ENCODE results near the gene RPL36A. TPM values are rescaled to one million over a fixed set of nuclear protein-coding genes. Genes with fewer than 3 reads are reported as not detected.

The RPL36A gene
- total and polyA plus RNA-seq, 4 donors = 123 to 519 (median 379) TPM

DNA sequence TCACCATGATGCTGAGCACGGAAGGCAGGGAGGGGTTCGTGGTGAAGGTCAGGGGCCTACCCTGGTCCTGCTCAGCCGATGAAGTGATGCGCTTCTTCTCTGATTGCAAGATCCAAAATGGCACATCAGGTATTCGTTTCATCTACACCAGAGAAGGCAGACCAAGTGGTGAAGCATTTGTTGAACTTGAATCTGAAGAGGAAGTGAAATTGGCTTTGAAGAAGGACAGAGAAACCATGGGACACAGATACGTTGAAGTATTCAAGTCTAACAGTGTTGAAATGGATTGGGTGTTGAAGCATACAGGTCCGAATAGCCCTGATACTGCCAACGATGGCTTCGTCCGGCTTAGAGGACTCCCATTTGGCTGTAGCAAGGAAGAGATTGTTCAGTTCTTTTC lies 21.2 kb downstream of the RPL36A start:
- H3K9ac ChIP-seq (ENCODE audit: low read depth in 1 of 2, low read length in 2 of 2) = no peak overlapping the region
- H3K27ac ChIP-seq (ENCODE audit: low read depth in 1 of 2, low read length in 2 of 2) = no peak overlapping the region
- no peak overlapping the region for H3K4me3 ChIP-seq (ENCODE audit: low read depth in 1 of 3, low read length in 3 of 3)
- peaks cover 2 to 11% (median 7%) of the 10 kb centered on the region in 4 donors for H3K36me3 ChIP-seq (ENCODE audit: control insufficient read depth in 4 of 4, insufficient read depth in 3 of 4, low read depth in 1 of 4, low read length in 3 of 4)
- TF ChIP-seq EGR1 (IDR thresholded peaks at IDR 0.05; ENCODE audit: low read depth in 2 of 2) (no peak), FOXA1 (IDR thresholded peaks at IDR 0.05) (no peak)
- no peaks in the 10 kb centered on the region for H3K27me3 ChIP-seq (ENCODE audit: control insufficient read depth in 4 of 4, insufficient read depth in 4 of 4, low read length in 3 of 4)
- 84% methylated on average over 10 of the region's 10 CpGs for WGBS
- DNase-seq (ENCODE audit: low spot score) = no peak
- no peaks in the 10 kb centered on the region for H3K9me3 ChIP-seq (ENCODE audit: control insufficient read depth in 4 of 4, low read length in 3 of 4)
- H3K4me1 ChIP-seq (ENCODE audit: control insufficient read depth in 4 of 4, insufficient read depth in 4 of 4, low read length in 3 of 4) = peaks cover 1 to 20% (median 8%) of the 10 kb centered on the region in 4 donors

DNA sequence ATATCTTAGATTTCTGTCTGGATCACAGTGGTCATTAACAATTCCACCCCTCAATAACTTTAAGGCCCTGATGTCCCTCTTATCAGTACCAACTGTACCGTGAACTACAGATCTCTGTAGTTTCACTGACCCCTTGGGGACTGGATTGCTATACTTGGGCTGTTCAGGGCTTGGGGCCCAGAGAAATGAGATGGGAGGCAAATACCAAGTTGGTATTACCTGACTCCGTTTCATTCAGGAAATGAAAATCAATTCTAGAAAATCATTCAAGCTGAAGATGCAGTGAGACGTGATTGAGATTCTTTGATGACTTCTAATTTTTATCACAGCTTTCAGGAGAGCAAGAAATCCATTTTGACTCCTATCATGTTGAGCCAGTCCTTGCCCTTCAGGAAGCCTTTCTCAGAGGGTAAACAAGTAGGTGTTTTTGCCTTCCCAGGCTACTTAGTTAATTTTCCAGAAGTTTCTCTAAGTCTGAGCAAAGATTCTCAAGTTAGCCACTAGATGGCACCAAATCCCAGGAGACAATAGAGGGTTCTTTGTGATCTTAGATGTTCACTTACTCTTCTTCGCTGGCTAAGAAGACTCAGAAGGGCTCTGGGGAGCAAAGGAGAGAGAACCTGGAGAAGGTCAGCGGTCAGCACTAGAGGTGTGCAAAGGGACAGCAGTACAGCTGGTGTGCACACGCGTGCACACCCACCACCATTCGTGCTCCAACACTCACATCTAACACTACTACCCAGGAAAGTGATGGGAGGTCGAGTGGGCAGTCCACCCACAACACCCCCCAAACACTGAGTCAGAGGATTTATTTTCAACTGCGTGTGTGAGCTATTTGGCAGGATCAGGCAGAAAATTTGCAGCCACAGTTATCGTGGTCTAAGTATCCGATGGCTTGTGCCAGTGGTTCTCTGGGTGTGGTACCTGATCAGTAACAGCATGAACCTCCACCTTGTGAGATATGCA lies 24.7 kb downstream of the RPL36A start:
- peaks cover 0 to 5% (median 3%) of the 10 kb centered on the region in 4 donors for H3K4me1 ChIP-seq (ENCODE audit: control insufficient read depth in 4 of 4, insufficient read depth in 4 of 4, low read length in 3 of 4)
- WGBS = 44% methylated on average over 12 of the region's 12 CpGs

DNA sequence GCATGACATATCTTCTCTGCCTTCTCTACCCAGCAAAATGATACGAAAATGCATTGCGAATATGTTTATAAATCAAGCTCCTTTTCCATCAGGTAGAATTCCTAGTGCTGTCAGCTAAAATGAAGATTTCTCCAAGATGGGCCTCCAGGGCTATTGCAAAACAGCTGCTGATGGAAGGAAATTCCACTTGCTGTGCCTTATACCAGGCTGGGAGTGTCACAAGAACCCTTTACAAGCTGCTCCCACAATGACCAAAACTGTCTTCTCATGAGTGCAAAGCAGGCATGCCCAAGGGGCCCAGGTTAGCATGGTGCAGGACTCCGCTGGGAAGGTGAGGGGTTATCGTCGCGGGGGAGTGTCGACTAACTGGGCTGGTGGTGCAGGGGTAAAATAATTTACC lies 25.9 kb downstream of the RPL36A start:
- Histone ChIP-seq H3K4me1 (ENCODE audit: control insufficient read depth in 4 of 4, insufficient read depth in 4 of 4, low read length in 3 of 4) (peaks cover 0 to 2% (median 0%) of the 10 kb centered on the region in 4 donors), H3K27ac (ENCODE audit: low read depth in 1 of 2, low read length in 2 of 2) (no peak overlapping the region)
- WGBS = 94% methylated on average over 7 of the region's 7 CpGs
- TF ChIP-seq SP1 (IDR thresholded peaks at IDR 0.05) (no peak), JUND (IDR thresholded peaks at IDR 0.05) (no peak), HNF4A (conservative IDR thresholded peaks at IDR 0.05) (no peak), EGR1 (IDR thresholded peaks at IDR 0.05; ENCODE audit: low read depth in 2 of 2) (no peak), NR2F2 (IDR thresholded peaks at IDR 0.05) (no peak), YY1 (IDR thresholded peaks at IDR 0.05) (no peak), RXRA (IDR thresholded peaks at IDR 0.05) (no peak), FOXA2 (IDR thresholded peaks at IDR 0.05) (no peak), TAF1 (conservative IDR thresholded peaks at IDR 0.05) (no peak), GABPA (IDR thresholded peaks at IDR 0.05 in 1 of 2, conservative IDR thresholded peaks at IDR 0.05 in 1 of 2) (no peak), FOXA1 (IDR thresholded peaks at IDR 0.05) (no peak), HNF4G (IDR thresholded peaks at IDR 0.05) (no peak), RAD21 (IDR thresholded peaks at IDR 0.05) (no peak)
- TF ChIP-seq, protein P1, sequence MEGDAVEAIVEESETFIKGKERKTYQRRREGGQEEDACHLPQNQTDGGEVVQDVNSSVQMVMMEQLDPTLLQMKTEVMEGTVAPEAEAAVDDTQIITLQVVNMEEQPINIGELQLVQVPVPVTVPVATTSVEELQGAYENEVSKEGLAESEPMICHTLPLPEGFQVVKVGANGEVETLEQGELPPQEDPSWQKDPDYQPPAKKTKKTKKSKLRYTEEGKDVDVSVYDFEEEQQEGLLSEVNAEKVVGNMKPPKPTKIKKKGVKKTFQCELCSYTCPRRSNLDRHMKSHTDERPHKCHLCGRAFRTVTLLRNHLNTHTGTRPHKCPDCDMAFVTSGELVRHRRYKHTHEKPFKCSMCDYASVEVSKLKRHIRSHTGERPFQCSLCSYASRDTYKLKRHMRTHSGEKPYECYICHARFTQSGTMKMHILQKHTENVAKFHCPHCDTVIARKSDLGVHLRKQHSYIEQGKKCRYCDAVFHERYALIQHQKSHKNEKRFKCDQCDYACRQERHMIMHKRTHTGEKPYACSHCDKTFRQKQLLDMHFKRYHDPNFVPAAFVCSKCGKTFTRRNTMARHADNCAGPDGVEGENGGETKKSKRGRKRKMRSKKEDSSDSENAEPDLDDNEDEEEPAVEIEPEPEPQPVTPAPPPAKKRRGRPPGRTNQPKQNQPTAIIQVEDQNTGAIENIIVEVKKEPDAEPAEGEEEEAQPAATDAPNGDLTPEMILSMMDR (IDR thresholded peaks at IDR 0.05; ENCODE audit: low read depth, low read length, missing input control) = no peak
- TF ChIP-seq, protein P2, sequence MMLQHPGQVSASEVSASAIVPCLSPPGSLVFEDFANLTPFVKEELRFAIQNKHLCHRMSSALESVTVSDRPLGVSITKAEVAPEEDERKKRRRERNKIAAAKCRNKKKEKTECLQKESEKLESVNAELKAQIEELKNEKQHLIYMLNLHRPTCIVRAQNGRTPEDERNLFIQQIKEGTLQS (IDR thresholded peaks at IDR 0.05) = no peak
- TF ChIP-seq, protein P3, sequence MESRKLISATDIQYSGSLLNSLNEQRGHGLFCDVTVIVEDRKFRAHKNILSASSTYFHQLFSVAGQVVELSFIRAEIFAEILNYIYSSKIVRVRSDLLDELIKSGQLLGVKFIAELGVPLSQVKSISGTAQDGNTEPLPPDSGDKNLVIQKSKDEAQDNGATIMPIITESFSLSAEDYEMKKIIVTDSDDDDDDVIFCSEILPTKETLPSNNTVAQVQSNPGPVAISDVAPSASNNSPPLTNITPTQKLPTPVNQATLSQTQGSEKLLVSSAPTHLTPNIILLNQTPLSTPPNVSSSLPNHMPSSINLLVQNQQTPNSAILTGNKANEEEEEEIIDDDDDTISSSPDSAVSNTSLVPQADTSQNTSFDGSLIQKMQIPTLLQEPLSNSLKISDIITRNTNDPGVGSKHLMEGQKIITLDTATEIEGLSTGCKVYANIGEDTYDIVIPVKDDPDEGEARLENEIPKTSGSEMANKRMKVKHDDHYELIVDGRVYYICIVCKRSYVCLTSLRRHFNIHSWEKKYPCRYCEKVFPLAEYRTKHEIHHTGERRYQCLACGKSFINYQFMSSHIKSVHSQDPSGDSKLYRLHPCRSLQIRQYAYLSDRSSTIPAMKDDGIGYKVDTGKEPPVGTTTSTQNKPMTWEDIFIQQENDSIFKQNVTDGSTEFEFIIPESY (IDR thresholded peaks at IDR 0.05) = no peak
- TF ChIP-seq, protein P4, sequence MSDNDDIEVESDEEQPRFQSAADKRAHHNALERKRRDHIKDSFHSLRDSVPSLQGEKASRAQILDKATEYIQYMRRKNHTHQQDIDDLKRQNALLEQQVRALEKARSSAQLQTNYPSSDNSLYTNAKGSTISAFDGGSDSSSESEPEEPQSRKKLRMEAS (IDR thresholded peaks at IDR 0.05) = no peak

More for the DNA sequence above, 24.7 kb downstream of the RPL36A start:
- TF ChIP-seq SP1 (IDR thresholded peaks at IDR 0.05) (no peak), RAD21 (IDR thresholded peaks at IDR 0.05) (peak; percentile 76 to 82)
- TF ChIP-seq, protein P1 (IDR thresholded peaks at IDR 0.05; ENCODE audit: low read depth, low read length, missing input control) = peak; percentile 65
- no peaks in the 10 kb centered on the region for H3K27me3 ChIP-seq (ENCODE audit: control insufficient read depth in 4 of 4, insufficient read depth in 4 of 4, low read length in 3 of 4)
- no peak overlapping the region for H3K9ac ChIP-seq (ENCODE audit: low read depth in 1 of 2, low read length in 2 of 2)
- H3K36me3 ChIP-seq (ENCODE audit: control insufficient read depth in 4 of 4, insufficient read depth in 3 of 4, low read depth in 1 of 4, low read length in 3 of 4) = peaks cover 2 to 11% (median 7%) of the 10 kb centered on the region in 4 donors
- no peaks in the 10 kb centered on the region for H3K9me3 ChIP-seq (ENCODE audit: control insufficient read depth in 4 of 4, low read length in 3 of 4)
- DNase-seq (ENCODE audit: low spot score) = peak; percentile 32
- H3K4me3 ChIP-seq (ENCODE audit: low read depth in 1 of 3, low read length in 3 of 3) = no peak overlapping the region
- peak overlapping the region; percentile 54 to 87 for H3K27ac ChIP-seq (ENCODE audit: low read depth in 1 of 2, low read length in 2 of 2)

More for the DNA sequence above, 25.9 kb downstream of the RPL36A start:
- peaks cover 2 to 11% (median 7%) of the 10 kb centered on the region in 4 donors for H3K36me3 ChIP-seq (ENCODE audit: control insufficient read depth in 4 of 4, insufficient read depth in 3 of 4, low read depth in 1 of 4, low read length in 3 of 4)
- H3K9ac ChIP-seq (ENCODE audit: low read depth in 1 of 2, low read length in 2 of 2) = no peak overlapping the region
- no peak overlapping the region for H3K4me3 ChIP-seq (ENCODE audit: low read depth in 1 of 3, low read length in 3 of 3)
- no peak for DNase-seq (ENCODE audit: low spot score)
- H3K27me3 ChIP-seq (ENCODE audit: control insufficient read depth in 4 of 4, insufficient read depth in 4 of 4, low read length in 3 of 4) = no peaks in the 10 kb centered on the region
- no peaks in the 10 kb centered on the region for H3K9me3 ChIP-seq (ENCODE audit: control insufficient read depth in 4 of 4, low read length in 3 of 4)

All from liver (tissue), 9 donors.